SU-DHL-6 (cell line): Measurements from ENCODE around the gene ZNF77.

ENCODE experiments used
- EZH2phosphoT487 ChIP-seq: fragments of 200-600 bp; sonication (generic), shearing (Covaris generic); conservative IDR thresholded peaks from 2 replicates; pipeline ENCODE4 v1.6.1; 2018; ENCODE audit warnings: mild to moderate bottlenecking, antibody characterized with exemption, low read length, moderate library complexity, mixed read lengths
- TF ChIP-seq, protein P1 (sequence below): fragments of 200-600 bp; sonication (generic); IDR thresholded peaks from one replicate; pipeline ENCODE4 v1.5.1; 2017; ENCODE audit warnings: antibody characterized with exemption, mild to moderate bottlenecking, low read length, moderate library complexity; ENCODE audit not compliant: insufficient read depth, poor library complexity, severe bottlenecking

DNA sequence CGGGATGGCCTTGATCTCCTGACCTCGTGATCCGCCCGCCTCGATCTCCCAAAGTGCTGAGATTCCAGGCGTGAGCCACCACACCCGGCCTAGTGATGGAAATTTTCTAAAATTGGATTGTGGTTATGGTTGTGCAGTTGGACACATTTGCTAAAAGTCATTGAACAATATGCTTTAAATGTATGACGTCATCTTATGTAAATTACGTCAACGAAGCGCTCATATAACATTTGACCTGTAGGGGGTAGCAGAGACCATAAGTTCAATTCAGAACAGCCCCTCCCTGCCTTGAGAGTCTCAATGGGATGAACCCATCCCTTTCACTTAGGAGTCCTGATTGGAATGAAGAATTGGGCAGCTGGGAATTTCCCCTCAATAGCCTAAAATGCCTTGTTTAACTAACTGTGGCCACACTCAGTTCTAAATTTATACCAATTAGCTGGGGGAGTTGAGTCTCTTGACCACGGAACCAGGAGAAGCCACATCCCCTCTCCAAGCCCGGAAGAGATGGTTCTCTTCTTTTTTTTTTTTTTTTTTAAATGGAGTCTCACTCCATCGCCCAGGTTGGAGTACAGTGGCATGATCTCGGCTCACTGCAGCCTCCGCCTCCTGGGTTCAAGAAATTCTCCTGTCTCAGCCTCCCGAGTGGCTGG lies 17.4 kb upstream of the ZNF77 start:
- TF ChIP-seq, protein P1, sequence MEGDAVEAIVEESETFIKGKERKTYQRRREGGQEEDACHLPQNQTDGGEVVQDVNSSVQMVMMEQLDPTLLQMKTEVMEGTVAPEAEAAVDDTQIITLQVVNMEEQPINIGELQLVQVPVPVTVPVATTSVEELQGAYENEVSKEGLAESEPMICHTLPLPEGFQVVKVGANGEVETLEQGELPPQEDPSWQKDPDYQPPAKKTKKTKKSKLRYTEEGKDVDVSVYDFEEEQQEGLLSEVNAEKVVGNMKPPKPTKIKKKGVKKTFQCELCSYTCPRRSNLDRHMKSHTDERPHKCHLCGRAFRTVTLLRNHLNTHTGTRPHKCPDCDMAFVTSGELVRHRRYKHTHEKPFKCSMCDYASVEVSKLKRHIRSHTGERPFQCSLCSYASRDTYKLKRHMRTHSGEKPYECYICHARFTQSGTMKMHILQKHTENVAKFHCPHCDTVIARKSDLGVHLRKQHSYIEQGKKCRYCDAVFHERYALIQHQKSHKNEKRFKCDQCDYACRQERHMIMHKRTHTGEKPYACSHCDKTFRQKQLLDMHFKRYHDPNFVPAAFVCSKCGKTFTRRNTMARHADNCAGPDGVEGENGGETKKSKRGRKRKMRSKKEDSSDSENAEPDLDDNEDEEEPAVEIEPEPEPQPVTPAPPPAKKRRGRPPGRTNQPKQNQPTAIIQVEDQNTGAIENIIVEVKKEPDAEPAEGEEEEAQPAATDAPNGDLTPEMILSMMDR: peak; percentile 53
- TF ChIP-seq EZH2phosphoT487: no peak
